ENCODE measurements around the gene METTL1.
"Not testable (repeated sequence)": the region's sequence is repeated elsewhere in the genome, so short reads cannot be mapped to it uniquely, and the experiment has no call there.

Gene METTL1

GRCh38 chr12:57721846-57722608, 49.9 kb downstream of the METTL1 start:
- not testable (repeated sequence) for DNase-seq

GRCh38 chr12:57720606-57721595, 51.0 kb downstream of the METTL1 start:
- no peak for DNase-seq

GRCh38 chr12:57719777-57720605, 51.9 kb downstream of the METTL1 start:
- DNase-seq = no peak

GRCh38 chr12:57718641-57719528, 53.0 kb downstream of the METTL1 start:
- no peak for DNase-seq
